Tongue (tissue), 2 donors: ENCODE data around the gene LCN2. TPM values are rescaled to one million over a fixed set of nuclear protein-coding genes. Genes with fewer than 3 reads are reported as not detected.

Experiments used
- DNase-seq: peaks from one replicate; pipeline ENCODE4 v3.0.0-alpha.2; 2015
- total RNA-seq: library from RNA; depleted of rRNA; stranded (reverse); fragments of >200 nt; gene quantifications from one replicate; pipeline ENCODE4 v1.2.3, GENCODE V29; 2014

The LCN2 gene
- total RNA-seq, 1 donor from 2014 or later, result 19.7 TPM

DNA sequence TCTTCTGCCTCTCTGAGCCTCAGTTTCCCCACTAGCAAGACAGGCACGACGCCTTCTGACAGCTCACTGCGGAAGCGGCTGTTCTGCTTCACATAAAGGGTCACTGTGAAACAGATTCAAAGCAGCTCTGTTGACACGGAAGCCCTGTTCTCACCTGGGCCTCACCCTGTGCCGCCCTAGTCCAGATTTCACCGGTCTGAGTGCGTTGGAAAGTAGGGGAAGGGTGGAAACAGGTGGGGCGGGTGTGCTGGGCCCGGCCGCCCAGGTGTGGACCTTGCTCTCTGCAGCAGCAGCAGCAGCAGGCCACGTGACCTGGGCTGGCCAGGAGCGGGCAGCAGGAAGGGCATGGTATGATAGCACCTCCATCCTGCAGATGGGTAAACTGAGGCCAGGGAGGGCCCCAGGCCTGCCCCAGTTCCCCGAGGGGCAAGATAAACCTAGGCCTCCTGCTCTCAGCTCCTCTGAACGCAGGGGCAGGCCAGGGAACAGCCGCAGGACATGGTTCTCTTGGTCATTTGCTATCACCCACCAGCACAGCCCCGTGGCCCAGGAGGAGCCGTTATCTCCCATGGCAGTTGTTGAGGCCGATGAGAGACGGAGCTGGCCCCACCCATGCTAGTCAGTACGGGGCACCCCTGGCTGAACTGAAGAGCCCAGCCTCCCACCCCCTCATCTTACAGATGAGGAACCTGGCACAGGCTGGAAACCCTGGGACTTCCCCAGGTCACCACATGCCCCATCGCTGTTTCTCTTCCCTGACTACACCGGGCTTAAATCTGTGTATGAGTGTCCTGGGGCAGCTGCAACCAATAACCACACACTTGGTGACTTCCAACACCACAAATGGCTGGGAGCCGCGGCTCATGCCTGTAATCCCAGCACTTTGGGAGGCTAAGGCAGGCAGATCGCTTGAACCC, 33.8 kb upstream of the LCN2 start:
- no peak for DNase-seq

DNA sequence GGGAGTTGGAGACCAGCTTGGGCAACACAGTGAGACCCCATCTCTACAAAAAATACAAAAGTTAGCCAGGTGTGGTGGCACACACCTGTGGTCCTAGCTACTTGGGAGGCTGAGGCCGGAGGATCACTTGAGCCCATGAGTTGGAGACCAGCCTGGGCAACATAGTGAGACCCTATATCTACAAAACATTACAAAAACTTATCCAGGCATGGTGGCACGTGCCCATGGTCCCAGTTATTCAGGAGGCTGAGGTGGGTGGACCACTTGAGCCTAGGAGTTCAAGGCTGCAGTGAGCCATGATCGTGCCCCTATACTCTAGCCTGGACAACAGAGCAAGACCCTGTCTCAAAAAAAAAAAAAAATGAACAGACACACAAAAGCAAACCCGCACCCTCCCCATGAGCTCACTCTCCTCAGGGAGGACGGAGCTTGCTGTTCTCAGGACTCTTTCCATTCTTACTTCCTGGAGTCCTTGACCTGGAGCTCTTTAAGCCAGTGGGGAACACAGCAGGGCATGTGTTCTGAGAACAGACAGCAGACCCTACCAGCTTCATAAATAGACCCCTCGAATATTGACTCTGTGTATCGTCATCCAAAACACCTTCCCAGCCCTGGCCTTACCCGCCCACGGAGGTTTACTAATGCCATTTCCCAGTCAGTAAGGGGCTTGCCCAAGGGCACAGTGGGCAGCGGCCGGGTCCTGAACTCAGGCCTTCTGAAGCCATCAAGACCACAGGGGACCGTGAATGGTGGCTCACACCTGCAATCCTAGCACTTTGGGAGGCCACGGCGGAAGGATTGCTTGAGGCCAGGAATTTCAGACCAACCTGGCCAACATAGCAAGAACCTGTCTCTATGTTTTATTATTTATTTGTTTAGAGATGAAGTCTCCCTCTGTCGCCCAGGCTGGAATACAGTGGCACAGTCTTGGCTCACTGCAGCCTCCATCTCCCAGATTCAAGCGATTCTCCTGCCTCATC, 32.9 kb upstream of the LCN2 start:
- no peak for DNase-seq

DNA sequence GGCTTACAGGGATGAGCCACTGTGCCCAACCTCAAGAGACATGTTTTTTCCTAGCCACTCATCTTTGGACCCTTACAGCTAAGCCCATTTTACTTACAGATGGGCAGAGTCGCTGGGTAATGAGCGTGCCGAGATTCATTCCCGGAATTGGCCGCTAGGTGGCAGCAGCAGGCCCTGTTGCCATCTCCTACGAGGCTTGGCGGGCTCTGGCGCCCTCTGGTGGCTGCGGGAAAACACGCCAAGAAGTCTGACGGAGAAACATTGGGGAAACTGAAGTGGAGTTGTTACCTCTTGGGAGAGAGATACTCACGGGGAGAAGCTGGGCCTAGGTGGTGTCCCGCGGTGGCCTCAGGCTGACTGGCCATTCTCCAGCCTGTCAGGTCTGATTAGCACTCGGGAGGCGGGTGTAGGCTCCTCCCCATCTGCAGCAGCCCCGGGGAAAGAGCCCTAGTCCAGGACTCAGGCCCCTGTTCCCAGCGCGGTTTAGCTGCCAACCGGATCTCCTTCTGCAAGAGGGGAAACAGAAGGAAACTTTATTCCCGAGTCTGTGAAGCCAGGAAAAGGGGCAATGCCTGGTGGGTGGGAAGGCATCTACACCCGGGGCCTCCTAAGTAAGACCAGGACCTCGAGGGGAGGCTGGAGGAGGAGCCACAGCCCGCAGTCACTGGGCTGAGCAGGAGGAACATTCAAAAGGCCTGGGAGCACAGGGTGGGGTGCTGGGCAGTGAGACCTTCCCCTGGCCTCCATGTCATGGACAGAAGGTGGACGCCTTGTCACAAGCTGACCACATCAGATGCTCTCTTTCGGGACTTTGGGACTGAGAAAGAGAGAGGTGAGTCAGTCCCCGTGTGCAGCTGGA, 31.4 kb upstream of the LCN2 start:
- DNase-seq, result peak; percentile 97

DNA sequence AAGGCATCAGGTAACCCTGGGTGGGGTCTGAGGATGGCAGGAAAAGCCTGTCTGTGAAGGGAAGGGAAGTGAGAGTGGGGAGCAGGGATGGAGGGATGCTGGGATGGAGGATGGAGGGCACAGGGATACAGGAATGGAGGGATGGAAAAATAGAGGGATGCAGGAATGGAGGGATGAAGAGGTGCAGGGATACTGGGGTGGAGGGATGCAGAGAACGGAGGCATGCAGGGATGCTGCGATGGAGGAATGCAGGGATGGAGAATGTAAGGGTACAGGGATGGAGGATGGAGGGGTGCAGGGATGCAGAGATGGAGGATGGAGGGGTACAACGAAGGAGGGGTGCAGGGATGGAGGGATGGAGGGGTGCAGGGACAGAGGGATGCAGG, 30.8 kb upstream of the LCN2 start:
- no peak for DNase-seq

DNA sequence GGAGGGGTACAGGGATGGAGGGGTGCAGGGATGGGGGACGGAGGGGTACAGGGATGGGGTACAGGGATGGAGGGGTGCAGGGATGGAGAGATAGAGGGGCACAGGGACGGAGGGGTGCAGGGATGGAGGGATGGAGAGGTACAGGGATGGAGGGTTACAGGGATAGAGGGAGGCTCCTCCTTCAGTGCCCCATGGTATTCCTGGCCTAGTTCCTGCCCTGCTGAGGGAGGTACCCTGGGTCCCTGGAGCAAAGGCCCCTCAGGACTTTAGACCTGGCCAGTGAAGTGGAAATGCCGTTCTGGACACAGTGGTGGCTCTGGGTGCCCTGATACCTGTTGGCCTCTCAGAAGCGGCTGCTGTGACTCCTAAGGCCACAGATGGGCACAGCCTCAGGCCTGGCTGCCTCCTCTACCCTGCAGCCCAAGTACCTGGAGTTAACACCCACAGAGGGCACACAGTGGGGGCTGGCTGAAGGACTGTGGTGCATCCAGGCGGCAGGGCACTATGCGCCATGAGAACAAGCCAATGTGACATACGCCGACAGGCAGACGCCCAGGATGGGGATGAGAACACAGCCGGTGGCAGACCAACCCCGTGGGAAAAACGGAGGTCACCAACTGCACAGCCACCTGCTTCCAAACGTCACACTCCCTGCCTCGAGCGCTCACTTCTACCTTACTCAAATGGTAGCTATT, 30.1 kb upstream of the LCN2 start:
- peak; percentile 67 for DNase-seq

DNA sequence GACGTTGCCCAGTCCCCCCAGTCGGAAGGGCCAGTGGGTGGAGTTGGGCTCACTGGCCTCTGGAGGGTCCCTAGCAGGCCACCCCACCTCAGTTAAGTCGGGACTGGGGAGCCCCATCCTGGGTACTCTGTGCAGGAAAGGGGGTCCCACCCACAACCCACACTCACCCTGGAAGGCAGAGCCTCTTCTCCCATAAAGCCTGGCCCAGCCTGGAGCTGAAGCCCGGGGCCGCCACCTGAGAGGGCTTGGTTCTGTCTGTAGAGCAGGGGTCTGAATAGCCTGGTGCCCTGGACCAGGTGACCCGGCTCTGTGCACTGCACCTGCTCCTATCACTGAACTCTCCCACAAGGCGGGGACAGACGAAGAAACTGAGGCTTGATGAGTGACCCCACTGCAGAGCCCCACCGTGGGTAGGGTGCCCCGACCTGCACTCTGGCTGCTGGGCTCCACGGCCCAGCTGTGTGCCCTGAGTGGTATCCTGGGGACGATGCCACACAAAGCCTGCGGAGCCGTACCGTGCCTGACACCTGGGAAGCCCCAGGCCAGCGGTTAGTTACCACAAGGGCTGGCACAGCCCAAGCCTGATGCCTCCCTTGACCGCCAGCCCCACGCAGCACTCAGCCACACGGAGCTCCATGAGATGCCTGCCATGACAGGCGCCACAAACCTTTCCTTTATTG, 29.1 kb upstream of the LCN2 start:
- no peak for DNase-seq

DNA sequence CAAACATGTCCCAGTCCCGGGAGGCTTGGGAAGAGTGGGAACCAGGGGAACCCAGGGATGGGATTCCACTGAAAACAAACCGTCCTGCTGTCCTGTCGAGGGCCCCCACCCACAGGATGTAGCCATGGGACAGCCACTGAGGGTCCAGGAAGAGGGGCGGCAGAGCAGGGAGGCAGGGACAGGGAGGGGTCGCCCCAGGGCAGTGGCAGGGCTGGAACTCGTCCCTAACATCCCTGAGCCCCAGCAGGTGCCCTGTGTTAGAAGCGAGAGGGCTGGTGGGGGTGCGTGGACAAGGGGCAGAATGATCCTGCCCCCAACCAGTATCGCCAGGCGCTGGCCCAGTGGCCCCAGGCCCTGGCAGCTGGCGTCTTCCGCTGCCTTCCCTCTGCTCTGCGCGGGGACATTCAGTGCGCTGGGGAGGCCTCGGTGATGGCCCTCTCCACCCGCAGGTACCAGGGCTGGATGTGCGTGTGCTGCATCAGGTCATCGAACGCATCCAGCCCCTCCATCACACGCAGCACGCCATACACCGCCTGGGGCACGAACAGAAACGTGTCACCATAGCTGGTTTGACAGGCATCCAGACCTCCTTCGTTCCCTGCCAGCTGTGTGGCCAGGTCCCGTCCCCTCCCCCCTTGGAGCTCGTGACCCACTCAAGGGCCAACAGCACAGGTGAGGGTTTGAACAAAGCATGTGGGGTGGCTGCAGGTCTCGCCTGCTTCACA, 28.4 kb upstream of the LCN2 start:
- DNase-seq, result no peak

DNA sequence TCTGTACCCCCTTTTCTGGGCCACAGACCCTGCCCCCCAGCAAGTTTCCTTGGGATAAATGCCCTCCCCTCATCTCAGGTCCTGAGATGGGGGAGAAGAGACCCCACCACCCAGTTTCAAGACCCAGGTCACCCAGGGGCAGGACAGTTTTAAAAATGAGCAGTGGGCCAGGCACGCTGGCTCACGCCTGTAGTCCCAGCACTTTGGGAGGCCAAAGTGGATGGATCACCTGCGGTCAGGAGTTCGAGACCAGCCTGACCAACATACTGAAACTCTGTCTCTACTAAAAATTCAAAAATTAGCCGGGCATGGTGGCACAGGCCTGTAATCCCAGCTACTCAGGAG, 27.8 kb upstream of the LCN2 start:
- no peak for DNase-seq

DNA sequence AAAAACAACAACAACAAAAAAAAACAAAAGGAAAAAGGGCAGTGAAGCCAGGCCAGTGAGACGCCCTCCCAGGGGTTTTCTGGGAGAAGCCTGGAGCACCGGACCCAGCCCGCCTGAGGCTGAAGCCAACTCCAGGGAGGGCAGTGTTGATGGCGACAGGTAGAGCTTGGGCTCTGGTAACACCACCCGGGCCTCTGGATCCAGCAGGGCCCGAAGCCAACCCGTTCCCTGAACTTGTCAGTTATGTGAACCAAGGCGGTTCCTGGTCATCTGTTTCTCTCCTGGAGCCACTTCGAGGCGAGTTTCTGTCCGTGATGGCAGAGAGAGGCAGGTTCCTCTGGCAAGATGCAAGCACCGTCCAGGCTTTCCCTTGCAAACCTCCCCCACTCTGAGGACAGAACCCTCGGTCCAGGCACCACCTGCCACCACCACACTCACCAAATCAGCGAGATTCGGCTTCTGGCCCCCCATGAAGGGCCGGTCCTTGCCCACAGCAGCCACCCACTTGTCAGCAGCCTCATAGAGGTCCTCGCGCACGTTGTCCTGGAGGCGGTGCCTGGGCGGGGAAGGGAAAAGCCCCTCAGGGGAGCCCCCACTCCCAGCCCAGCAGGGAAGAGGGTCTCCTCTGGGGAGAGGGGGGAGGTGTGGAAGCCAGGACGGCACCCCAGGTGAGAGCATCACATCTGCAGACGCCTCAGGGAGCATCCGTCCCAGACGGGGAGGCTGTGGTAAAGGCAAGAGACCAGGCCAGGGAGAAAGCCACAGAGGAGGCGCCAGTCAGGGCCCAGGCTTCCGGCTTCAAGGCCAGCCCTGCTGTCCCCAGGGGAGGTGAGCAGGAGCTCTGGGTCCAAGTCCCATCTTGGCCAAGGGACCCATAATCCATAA, 27.1 kb upstream of the LCN2 start:
- DNase-seq, result no peak

DNA sequence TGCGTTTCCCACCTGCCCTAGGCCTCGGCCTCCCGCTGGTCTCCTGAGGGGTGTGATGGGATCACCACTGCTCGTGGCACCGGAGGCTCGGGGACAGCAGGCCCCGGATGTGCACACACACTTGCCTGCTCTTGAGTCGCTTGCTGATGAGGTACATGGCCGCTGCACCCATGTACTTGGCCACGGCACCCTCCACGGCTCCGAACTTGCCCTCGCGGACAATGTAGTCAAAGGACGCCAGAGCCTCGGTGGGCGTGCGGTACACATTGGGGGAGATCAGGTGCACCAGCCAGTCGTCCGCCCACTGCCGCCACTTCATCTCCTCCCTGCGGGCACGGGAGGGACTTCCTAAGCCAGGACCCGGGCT, 26.5 kb upstream of the LCN2 start:
- no peak for DNase-seq

DNA sequence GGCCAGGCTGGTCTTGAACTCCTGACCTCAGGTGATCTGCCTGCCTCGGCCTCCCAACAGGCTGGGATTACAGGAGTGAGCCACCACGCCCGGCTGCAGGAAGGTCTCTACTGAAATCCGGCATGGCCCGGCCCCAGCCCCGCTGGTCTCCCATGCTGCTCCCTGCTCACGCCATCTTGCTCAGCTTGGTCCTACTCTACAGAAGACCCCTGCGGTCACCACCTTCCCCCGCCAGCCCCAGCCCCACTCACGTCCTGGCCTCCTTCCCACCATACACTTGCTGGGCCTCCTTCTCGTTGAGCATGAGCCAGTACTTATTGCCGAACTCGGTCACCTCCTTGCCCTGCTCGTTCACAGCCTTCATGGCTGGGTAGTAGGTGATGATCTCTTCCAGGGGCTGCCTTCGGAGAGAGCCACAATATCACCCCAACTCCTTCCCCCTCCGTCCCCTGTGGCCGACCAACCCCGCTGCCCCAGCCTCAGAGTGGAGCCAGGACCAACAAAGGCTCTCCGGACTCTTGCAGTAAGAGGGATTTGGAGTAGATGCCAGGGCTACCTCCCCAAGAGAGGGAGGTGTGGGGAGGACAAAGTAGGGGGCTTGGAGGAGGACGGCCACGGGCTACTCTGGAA, 25.7 kb upstream of the LCN2 start:
- DNase-seq, result no peak

DNA sequence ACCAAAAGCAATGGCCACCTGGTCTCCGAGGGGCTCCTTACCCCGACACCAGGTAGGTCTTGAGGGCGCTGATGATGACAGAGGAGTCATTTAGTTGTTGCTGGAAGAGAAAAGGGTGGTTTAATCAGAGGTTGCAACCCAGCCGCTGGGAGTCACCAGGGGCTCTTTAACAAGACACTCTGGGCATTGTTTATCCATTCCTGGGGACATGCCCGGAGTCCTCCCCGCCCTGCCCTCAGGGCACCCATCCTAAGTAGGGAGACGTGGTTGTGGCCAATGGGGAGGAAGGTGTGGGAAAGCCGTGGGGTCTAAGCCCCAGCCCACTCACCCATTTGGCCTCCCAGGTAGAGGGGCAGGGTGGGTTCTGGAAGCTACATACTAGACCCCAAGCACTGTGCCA, 24.8 kb upstream of the LCN2 start:
- no peak for DNase-seq

DNA sequence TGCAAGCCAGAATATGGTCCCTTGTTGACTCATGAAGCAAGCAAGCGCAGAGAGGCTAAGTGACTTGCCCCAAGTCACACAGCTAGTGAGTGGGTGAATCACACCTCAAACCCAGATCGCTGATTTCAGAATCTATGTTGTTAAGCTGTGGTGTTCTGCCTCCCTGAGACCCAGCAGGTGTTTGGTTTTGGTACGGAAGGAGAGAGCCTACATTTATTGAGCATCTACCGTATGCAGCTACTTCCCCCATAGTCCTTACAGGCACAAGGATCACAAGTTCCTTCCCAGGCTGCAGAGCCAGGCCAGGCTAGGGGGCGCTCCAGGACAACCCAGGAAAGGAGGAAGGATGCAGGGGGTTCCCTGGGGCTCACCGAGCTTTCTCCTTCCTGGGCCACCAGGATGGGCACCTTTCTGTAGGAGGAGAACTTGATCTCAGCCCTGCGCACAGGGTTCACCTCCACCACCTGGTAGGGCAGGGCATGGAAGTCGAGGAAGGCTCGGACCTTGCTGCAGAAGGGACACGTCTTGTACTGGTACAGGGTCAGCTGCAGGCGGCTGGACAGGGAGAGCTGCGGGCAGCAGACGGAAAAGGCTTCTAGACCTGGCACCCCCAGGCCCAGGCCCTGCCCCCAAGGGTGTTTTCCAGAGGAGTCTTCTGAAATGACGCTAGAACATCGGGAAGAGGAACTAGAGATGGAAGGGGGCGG, 24.2 kb upstream of the LCN2 start:
- DNase-seq, result peak; percentile 66

DNA sequence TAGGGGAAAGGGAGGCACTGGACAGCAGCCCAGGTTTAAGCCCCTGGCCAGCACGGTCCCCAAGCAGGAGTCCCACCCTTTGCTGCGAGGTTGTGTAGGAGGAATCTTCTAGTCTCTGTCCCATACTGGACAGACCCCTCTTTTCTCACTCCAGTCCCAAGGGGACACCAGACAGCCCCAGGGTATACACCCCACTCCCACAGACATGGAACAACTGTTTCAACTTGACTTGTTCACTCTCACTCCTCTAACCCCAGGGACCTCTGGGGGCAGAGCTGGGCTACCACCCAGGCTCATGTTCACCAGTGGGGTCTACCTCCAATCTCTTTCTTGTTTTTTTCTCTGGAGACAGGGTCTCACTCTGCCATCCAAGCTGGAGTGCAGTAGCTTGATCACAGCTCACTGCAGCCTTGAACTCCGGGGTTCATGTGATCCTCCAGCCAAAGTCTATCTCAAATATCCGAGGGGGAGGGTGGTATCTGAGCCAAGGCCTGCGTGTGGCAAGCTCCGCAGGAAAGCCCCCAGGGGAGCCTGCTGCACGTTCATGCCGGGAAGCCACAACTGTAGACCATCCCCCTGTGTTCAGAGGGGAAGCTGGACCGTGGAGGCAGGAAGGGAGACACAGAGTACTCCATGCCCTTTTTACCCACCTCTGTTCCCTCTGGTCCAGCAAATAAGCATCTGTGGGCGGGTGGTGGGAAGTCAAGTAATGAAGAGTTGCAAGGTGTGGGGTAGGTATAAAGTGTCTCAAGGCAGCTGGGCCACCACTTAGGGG, 23.5 kb upstream of the LCN2 start:
- DNase-seq, result no peak

DNA sequence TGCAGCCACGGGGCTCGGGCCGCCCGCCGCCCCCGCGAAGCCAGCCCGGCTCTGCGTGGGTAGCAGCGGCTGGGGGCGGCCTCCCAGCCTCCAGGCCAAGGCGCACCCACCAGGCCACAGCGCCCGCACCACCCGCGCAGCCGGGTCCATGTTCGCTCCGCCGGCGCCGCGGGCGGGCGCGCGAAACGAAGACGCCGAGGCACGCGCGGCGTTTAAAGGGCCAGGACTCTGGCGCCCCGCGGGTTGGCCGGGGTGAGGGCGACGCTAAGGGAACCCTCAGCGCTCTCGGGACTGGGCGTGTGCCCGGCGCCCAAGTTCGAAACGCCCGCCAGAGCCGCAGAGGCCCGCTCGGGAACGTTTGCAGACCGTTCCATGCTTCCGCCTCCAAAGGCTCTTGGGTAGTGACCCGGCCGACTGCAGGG, 21.7 kb upstream of the LCN2 start, which contains the start of gene PTGES2:
Gene PTGES2, minus strand, starts transcription at position 162 of the 422 bp plus-strand sequence. Its CDS starts 12 bp downstream, at position 150.
- peak; percentile 94 for DNase-seq

DNA sequence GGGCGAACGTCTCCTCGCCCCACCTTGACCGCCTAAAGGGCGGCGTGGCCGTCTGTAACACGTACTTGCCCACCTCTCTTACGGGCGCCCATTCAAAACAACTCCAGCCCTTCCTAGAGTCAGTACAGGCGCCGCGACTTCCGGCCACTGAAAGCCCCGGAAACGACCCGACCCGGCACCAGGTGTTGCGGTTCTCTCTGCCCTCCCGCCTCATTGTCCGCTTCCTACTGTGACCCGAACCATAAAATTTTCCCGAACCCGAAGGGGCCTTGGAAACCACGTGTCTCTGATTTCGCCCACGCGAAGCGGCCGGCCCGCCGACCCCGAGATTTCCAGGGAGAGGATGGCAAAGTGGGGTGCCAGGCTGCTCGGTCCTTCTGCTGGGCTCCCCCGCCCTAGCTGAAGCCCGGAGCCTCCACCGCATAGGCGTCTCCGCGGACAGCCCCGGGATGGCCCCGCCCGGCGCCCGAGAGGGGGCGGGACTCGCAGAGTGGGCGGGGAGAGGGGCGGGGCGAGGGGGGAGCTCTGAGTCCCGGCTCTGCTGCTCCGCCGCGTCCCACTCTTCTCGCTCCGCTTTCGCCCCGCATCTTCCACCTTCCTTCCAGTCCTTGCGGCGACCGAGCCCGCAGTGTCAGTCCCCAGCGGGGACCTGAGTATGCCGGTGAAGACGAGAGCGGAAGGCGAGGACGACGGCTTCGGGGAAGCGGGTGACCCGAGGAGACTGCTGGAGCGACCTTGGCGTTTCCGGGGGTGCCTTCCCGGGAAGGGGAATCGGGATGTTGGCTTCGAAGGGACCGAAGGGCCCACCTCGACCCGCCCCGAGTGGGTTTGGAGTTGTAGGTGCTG, 21.0 kb upstream of the LCN2 start:
- peak; percentile 97 for DNase-seq
